NCI-H446 treated with DMSO at 0.1 percent for 48 hours (cell line): ENCODE measurements around the gene TTL.

Experiments used
- DNase-seq: peaks from one replicate; lab custom pipeline; 2025; lab: John Stamatoyannopoulos, UW

TTL gene

DNA sequence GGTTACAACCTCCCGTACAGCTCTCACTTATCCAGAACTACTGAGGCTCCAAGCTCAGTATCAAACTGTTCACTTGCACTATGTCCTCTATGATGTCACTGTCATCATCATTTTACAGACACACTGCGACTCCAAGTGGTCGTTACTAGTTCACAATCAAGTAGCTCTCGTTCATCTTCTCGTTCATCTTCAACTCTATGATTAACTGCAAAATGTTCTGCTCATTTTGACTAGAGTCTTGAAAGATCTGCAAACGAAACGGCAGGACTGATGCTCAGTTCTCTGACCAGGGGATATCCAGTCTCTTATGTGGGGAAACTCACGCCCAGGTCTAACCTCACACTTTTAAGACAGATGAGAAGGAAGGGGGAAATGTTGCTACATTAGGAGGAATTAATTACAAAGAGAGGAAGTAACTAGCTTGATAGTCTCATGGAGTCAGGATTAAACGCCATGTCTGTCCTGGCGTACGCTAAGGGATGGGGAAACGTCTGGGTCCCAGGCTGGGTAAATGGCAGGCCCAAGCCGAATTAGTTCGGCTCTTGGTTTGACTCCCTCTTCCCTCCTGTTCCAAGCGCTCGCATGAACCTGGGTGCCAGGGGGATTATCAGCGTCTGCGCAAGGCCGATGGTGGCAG is 101.7 kb downstream of the TTL start:
- no peak for DNase-seq

DNA sequence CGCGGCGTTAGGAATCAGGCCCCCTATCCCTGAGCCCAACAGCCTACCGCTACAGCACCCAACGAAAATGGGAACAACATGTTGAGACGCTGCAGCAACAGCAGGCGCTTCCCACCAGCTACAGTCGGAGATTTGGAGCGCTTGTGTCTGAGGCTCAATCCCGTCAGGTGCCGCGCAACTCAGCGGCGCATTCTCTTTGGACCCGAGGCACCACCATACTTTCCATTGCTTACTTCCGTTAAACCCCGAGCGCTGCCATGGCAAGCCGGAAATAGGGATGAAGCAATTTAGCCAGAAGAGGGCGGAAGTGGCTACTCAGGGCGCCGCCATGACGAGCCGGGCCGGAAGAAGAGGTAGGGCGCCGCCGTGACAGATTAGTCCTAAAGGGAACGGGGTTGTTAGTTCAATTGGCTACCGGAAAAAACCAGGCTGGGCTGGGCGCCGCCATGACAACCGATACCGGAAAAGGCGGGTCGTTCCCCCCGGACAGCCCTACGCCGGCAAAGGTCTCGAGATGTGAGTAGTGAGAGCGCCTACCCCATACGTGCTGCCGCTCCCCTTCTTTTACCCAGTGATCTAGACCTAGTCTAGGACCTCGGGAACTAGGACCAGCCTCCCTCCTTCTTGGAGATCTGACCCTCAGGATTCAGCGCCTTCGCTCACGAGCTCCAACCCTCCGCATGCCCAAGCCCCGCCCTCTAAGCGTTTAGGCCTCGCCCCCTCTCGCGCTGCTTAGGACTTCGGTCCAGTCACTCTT is 102.4 kb downstream of the TTL start, which contains the start of gene CHCHD5:
Gene CHCHD5, plus strand, starts transcription at position 476 of the 757 bp plus-strand sequence. Its CDS starts 39 bp downstream, at position 515.
- peak; percentile 92 for DNase-seq

DNA sequence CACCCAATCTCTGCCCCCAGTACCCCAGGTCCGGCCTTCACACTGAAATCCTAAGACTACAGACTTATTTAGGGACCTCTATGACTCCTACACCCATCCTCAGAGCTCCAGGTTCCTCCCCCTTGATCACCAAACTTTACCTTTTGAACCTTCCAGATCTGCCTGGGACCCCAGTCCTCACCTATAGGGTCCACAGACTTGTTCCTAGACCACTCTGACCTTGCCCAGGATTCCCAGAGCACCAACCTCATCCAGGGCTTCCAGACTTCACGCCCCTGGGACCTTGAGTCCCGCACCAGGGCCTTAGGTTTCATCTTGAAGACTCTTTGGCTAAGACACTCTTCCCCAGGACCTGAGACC is 102.9 kb downstream of the TTL start:
- DNase-seq = no peak

DNA sequence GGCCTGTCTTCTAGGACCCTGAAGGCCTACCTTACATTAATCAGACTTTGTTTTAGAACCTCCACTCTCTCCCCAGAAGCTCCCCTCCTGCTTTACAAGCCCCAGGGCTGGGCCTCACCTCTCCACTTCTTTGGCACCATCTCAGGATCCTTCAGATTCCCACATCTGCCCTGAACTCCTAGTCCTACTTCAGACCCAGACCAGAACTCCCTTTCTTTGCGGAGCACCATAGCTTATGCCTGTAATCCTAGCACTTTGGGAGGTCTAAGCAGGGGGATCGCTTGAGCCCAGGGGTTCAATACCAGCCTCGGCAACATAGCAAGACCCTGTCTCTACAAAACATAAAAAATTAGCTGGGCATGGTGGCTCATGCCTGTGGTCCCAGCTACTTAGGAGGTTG is 103.4 kb downstream of the TTL start:
- no peak for DNase-seq

DNA sequence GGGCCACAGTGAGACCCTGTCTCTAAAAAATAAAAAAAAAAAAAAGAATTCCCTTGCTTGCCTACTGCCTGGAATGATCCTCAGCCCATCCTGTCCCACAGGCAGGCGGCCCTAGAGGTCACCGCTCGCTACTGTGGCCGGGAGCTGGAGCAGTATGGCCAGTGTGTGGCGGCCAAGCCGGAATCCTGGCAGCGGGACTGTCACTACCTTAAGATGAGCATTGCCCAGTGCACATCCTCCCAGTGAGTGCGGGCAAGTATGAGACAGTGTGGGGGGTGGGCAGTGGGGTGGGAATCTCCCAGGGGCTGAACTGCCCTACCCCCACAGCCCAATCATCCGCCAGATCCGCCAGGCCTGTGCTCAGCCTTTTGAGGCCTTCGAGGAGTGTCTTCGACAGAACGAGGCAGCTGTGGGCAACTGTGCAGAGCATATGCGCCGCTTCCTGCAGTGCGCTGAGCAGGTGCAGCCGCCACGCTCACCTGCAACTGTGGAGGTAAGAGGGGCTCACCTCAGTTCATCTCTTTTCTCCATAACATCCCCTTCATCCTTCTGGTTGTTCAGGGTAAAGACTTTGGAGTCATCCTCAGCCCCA is 104.0 kb downstream of the TTL start:
- DNase-seq = no peak

DNA sequence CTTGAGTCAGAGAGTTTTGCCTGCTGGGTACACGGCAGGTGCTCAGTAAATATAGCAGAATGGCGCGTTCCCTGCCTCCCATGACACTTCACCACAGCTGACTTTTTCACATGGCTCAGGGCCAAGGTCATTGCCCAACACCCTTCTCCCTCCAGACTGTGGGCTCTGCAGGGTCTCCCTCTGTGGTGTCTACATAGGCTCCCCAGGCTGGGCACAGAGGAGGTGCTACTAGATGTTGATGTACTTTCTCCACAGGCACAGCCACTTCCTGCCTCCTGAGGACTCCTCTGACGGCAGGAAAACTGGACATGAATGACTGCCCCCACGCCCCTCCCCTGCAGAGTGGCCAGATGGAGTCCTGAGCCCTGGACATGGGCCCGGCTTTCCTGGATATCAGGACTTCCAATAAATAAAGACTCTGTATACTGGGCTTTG is 106.7 kb downstream of the TTL start:
- DNase-seq = no peak
